Nucleus accumbens (tissue), 56 donors: ENCODE results near the gene PNPLA1.
"Not testable (repeated sequence)": the region's sequence is repeated elsewhere in the genome, so short reads cannot be mapped to it uniquely, and the experiment has no call there.

Source experiments
- DNase-seq, 56 donors: peaks; one replicate each; lab custom pipeline; 2025; lab: John Stamatoyannopoulos, UW

Gene PNPLA1

DNA sequence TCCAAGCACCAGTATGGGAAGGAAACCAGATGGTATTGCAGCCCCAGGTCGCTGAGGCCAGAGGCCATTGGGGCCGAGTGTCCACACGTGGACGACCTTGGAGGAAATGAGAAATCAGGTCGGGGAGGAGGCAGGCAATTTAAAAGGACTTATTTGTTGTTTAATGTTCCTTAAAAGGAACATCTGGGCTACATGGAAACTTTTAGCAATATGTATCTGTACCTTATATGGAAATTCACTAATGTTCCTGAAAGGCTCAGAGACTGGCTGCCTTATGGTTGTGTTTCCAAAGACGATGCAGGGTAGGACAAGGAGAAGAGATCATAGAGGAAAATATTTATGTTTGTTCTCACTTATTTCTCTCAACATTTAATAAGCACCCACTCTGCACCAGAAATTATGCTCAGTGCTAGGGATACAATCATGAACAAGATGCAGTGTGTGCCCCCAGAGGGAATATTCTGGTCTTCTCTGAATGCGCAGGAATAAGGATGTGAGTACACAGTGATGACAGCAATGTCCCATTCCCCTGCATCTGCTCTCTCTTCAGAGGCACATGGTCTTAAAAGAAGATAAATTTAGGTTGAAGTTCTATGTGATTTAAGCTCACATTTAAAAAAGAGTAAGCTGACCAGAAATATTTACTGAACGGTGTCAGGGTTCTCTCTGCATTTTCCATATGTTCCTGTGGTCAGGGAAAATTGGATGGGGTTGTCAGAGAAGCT is 63.5 kb downstream of the PNPLA1 start:
- DNase-seq: no peak

DNA sequence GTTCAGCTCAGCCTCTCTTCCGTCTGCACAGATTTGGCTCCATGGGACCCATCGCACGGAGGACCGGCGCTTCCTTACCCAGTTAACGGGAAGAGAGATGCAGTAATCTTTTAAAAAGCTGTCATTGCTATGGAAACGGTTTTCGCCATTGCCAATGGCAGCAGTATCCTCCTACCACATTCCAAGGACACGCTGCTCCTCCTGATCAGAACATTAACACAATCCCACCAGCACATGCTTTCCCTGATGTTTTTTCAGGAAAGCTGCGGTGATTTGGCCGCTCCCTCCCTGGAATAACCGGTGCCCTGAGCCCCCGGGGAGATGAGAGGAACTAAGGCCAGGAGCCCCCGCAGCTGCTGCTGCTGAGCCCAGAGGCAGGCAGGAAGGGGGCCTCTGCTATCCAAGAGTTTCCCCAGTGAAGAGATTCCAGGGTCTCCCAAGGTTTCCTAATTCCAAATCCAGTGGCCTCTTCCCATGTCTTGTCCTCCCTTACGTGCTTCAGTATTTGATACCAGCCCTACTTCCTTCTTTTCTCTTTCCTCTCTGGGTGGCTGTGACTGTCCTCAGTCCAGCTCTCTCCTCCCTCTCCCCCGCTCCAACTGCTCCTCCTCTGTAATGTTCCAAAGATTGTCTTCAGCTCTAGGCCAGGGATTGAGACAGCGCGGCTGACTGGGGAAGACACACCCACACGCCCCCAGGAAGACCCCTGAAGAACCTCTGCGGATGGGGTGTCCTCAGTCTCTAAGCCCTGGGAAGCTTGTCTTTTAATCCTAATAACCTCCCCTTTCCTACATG is 64.3 kb downstream of the PNPLA1 start:
- DNase-seq: no peak

DNA sequence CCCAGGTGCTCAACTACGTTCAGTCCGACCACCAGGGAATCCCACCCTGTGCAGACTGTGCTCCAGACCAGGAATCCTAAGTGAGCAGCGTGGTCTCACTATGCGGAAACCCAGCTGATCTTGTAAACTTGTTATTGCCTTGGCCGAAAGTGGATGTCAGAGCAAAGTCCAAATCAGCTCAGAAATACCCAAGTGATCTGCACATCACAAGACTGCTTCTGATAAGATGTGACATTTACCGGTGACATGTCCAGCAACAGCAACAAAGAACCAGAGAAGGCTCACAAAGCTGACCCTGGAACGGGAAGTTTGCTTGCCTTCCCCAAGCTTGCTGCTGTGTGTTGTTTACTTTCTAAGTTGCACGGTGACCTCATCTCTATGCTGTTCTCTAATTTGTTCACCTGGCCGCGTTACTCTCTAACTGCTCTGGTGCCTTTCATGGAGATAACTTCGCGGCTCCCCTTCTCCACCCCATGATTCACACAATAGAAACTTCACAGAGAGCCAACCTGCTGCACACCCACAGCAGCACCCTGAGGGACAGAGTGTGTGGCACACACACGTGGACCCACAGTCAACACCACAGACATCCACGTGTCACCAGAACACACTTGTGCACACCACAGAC is 65.1 kb downstream of the PNPLA1 start:
- DNase-seq: no peak

DNA sequence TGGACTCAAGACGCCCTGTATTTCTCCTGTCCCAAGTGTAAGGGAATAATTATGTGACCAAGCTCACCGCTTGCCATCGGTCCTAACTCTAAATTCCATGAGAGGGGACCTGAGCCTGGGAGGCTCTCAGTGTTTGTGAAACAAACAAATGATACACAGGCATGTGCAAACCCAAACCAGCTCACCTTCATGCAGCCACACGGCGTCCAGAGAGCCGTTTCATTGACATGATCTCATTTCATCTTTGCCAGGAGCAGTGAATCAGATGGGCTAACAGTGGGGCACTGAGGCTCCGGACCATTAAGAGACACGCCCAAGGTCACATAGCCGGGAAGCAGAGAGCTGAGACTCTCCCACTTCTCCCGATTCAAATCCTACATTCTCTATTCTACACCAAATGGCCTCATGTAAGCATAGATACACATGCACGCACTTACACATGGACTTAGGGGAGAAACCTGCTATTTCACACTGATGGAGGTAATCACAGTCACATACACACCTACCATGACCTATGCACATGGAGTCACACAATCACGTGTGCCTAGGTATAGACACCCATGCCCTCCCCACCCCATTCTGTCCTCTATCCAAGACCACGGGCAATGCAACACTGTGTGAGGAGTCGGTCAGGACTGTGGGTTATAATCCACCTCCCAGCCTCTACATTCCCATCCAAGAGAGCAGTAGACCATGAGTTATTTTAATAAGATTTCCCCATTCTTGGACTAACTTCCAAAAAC is 65.8 kb downstream of the PNPLA1 start:
- DNase-seq: no peak

DNA sequence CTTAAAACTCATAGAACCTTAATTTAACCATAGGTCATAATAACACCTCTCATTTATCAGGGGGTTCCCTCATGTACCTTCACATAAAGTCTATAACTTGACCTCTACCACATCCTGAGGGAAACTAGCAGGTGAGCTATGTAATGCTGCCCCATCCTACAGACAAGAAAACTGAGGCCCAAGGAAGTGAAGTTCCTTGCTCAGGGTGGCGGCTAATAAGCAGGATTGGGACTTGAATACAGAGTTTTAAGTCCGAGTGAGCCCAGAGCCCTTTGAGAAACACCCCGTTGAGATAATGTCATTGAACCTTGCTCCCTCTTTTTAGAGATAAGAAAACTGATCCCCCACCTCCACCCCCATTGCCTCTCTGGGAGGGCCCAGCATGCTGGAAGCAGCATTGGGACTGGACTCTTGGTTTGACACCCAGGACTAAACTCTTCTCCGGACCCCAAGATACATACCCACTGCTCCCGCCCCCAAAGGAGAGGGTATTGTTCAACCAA is 66.4 kb downstream of the PNPLA1 start:
- no peak for DNase-seq

DNA sequence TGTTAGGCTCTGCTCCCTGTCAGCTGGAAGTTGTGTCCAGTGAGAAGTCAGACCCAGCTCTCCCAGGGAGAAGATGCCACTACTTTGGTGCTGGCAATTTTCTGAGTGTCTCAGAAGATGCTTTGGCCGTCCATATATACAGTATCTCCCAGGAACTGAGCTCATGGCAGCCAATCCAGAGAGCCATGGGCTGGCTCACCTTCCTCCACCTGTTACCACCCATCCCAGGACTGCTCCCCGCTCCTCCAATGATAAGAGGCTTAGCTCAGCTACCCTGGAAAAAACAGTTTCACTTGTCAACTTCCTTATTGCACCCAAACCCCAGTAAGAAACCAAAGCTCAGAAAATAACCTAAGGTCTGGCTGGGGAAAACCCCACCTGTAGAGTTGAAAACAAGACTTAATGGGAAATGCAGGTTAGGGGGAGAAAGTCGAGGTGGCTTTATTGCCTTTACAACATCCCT is 67.0 kb downstream of the PNPLA1 start, which contains the start of gene BNIP5:
Gene BNIP5, minus strand, starts transcription at position 110 of the 463 bp plus-strand sequence. CDS start 6,198 bp downstream, outside the sequence.
- DNase-seq: no peak

DNA sequence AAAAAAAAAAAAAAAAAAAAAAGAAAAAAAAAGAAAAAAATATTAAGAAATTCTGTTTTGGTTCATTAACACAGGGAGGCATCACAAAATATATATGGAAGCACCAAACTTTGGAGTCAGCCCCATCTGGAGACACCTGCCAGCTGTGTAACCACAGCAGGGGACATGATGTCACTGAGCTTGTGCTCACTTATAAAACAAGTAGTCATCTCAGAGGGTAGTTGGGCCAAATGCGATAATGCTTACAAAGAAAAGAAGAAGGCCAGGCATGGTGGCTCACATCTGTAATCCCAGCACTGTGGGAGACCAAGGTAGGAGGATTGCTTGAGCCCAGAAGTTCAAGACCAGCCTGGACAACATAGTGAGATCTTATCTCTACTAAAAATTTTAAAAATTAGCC is 68.0 kb downstream of the PNPLA1 start:
- no peak for DNase-seq

DNA sequence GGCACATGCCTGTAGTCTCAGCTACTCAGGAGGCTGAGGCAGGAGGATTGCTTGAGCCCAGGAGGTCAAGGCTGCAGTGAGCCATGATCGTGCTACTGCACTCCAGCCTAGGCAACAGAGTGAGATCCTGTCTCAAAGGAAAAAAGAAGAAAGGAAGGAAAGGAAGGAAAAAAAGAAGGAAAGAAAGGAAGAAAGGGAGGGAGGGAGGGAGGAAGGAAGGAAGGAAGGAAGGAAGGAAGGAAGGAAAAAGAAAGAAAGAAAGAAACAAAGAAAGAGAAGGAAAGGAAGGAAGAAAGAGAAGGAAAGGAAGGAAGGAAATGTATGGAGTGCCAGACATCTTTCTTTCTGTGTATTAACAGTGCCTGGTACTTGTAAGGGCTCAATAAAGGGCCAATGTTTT is 68.4 kb downstream of the PNPLA1 start:
- not testable (repeated sequence) for DNase-seq

DNA sequence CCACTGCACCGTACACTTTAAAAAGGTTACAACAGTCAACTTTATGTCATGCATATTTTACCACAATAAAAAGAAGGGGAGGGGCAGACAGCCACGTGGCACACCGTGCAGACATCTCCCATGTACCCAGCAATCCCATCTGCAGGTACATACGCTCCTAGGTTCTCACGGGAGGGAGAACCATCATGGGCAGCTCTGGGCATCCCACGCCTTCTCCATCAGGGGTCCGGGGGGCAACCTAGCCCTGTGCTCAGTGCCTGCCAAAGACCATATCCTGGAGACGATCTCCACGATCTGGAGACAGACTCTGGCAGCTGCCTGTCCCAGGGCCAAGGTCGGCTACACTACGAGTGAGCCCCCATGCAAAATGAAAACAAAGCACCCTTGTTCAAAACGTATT is 69.3 kb downstream of the PNPLA1 start:
- no peak for DNase-seq

DNA sequence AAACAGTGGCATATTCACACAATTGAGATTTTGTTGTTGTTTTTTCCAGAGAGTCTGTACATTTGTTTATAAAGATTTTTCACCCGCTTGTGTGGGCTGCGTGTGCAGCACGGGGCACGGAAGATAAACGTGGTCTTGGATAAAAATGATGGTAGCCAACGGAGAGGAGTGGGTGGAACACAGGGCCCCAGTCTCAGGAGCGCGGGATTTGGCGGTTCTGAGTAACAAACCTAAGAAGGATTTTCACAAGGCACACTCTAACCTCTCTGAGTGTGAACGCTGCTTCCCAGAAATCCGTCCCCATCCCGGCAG is 70.4 kb downstream of the PNPLA1 start:
- DNase-seq: no peak

DNA sequence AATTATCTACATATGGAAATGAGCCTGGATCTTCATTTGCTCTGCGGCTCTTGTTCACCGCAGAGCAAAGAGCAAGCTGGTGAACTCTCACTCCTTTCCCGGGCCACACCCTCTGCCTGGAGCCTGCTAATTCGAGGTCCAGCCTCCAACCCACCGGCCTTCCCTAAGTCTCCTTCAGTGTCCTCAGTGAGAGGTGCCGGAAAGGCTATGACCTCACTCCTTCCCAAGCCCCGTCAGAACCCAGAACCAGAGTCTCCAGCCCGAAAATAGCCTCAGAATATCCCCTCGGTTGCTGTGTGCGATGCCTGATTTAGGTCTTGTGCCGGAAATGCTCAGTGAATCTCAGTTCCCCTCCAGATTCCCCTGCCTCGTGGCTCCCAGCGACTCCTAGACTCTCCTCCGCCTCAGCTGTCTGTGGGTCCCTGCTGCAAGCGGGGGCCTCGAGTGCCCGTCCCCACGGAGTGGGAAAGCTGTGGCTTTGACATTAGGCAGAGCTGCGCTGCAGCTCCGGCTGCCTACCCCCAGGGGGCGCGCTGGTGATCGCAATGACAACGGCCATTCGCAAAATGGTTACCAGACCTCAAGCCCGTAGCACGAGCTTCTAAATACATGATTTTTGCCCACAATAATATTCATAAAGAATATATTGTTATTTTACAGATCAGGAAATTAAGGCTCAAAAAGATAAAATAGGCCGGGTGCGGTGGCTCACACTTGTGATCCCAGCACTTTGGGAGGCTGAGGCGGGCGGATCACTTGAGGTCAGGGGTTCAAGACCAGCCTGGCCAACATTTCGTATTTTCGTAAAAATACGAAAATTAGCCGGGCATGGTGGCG is 71.0 kb downstream of the PNPLA1 start:
- DNase-seq: peak in 45 of 56 donors; percentile 5 to 82 (median 44)

DNA sequence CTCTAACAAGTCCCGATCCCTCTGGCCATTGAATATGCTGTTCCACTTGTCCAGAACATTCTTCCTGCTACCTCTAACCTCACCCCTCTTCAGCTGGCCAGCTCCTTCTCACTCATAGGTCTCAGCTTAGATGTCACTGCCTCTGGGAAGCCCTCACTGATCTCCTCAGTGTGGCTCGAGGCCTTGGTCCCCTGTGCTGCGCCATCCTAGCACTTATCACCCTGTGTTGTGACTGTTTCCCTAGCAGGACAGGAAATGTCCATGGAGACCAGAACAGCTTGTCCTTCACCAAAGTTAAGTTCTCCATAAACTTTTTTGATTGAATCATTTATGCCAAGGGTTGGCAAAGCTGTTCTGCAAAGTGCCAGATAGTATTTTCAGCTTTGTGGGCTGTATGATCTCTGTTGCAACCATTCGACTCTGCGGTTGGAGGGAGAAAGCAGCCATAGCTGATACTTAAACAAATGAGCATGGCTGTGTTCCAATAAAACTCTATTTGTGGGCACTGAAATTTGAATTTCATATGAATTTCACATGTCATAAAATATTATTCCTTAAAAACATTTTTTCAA is 73.3 kb downstream of the PNPLA1 start:
- DNase-seq: no peak

DNA sequence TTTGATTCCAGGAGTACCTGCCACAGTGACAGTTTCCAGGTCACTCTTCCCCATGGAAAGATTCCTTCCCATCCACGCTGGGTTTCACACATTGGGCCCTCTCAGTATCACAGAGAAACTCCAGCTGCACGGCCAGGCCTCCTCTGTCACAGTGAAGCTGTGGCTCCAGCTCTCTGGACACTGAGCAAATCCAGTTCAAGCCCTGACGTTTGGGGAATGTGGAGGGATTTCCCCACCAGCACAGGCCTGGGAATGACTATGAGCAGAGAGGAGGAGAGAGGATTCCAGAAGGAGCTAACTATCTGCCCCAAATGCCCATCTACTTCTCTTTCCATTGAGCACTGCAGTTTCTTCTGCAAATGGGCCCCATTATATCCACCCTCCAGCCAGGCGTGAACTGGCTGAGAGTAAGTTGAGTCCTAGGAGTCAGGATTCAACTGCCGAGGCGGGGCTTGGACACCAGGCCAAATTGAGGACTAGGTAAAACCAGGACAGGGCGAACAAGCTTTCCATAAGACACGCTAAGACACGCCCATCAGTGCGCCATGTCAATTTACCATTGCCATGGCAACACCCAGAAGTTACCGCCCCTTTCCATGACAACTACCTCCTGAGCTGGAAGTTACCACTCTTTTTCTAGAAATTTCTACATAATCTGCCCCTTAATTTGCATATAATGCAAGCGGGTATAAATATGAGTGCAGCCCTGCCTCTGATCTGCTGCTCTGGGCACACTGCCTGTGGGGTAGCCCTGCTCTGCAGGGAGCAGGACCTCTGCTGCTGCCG is 76.0 kb downstream of the PNPLA1 start:
- DNase-seq: no peak

DNA sequence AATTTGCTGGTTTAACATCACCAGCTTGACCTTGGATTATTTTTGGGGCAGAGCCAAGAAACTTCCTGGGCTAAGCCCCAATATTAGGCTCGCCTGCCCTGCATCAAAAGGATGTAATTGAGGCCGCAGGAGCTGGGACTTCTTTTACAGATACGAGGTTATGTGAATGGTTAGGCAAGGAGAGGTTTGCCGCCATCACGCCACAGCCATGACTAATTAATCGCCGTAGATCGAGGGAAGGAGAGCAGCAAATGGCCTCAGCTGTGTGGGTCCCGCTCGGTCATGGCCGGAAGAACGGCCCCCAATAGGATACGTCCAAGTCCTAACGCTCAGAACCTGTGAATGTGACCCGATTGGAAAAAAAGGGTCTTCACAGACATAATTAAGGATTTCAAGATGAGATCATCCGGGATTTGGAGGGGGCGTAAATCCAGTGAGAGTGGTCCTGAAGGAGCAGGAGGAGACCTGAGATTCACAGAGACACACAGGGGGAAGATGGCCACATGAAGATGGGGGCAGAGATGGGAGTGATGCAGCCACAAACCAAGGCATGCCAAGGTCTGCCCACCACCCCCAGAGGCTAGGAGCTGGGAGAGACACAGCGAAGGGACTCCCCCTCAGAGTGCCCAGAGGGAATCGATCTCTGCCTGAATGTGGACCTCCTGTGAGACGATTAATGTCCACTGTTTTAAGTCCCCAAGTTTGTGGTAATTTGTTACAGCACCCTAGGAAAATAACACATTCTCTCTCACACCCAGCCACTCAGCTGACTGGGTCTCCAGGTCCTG is 76.8 kb downstream of the PNPLA1 start:
- no peak for DNase-seq

DNA sequence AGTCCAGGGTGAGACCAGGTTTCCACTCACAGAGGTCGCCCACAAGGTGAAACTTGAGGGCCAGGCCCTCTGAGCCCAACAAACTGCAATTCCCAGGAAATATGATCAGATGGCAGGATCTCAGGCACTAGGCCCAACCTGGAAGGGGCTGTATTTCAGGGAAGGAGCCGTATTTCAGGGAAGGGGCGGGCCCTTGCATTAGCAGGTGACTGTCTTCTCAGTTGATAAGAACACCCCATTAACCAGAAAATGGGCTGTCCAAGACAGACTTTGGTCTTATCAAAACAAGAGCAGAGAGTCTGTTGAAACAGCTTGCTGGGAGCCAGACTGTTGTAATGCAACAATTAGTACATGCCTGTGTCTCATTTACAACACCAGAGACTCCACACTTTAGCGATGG is 77.8 kb downstream of the PNPLA1 start:
- no peak for DNase-seq

DNA sequence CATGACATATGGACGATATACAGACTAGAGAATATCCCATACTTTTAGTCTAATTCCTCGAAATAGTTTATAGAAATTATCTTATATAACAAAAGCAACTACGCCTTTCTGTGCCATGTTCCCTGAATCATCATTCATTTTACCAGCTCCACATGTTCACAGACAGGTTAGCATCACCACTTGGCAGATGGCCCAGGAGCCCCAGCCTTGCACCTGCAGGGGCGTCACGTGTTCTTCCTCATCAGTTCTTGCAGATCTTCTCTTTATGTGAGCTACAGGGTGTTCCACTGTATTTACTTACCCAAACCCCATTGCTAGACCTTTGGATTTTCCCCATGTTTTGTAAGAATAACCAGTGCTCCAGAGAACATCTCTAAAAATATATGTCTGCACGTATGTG is 79.4 kb downstream of the PNPLA1 start:
- peak in 23 of 56 donors; percentile 4 to 61 (median 33) for DNase-seq

DNA sequence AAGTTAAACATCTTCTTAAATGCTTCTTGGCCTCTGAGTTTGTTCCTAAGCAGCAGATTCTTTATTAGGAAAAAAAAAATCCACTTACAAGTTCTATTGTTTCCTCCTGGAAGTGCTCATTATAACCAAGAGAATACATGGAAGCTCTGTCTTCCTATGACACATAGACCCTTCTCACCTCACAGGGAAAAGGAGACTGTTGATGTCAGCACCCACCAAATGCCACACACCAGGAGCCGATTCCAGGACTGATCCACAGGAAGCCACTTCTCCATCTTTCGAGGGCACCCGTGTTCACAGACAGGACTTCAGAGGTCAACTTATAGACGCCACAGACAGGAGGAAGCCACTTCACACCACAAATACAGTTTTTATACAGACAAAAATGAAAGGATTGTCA is 80.2 kb downstream of the PNPLA1 start:
- DNase-seq: no peak
